ENCODE results near the gene MBD3L2B.

The MBD3L2B gene

DNA sequence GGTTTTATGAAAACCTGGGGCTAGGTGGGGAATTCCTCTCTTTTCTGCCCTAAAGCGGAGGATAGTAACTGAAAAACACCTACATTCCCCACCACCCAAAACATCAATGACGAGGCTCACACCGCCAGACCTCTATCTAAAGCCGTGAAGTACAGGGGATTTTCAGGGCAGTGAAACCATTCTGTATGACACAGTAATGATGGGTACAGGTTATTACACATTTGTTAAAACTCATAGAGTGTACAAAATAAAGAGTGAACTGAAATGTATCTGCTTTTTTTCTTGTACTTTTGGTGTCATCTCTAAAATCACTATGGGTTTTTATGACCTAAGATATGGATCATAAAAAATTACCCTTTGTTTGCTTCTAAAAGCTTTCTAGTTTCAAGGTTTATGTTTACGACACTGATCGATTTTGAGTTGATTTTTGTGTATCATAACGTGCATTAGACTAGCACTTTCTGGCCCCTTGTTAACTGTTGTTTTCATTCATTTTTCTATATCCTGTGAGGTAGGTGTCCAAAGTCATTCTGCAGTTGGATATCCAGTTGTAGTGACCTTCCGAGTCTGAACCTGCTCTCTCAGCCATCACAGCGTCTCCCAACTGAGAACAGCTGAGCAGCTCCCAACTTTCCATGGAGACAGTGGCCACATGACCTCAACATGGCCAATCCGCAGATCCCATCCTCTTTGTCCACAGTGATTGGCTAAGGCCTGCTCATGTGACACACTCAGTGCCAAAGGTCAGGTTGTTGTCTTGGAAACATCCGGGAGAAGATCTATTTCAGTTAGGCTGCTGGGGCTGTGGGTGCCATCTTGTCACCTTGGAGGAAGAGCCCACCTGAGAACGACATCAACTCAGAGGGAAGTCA, 10.3 kb downstream of the MBD3L2B start:
- DNase-seq: no peak

DNA sequence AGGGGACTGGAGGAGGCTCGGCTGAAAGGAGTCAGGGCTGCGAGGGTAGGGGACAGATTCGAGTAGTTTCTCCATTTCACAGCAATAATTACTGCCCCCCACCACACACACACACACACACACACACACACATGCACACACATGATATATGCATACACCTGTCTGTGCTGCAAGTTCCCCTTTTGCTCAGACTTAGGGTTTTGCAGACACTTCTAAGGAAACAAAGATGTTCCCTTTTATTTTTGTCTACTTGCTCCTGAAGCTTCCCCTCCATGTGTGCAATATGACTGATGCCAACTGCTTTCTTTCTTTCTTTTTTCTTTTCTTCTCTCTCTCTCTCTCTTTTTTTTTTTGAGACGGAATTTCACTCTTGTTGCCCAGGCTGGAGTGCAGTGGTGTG, 13.4 kb downstream of the MBD3L2B start:
- DNase-seq: no peak

DNA sequence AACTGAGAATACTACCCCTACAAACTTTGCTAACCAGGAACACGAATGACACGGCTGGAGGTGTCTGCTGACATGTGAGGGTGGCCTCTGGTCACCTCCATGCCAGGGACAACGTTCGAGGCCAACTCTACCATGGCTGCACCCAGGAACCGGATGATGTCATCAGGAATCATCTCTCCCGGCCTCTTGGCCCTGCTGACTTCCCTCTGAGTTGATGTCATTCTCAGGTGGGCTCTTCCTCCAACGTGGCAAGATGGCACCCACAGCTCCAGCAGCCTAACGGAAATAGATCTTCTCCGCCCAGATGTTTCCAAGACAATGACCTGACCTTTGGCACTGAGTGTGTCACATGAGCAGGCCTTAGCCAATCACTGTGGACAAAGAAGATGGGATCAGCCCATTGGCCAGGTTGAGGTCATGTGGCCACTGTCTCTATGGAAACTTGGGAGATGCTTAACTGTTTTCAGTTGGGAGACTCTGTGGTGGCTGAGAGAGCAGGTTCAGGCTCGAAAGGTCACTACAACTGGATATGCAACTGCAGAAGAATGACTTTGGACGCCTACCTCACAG, 15.0 kb downstream of the MBD3L2B start:
- DNase-seq: no peak

DNA sequence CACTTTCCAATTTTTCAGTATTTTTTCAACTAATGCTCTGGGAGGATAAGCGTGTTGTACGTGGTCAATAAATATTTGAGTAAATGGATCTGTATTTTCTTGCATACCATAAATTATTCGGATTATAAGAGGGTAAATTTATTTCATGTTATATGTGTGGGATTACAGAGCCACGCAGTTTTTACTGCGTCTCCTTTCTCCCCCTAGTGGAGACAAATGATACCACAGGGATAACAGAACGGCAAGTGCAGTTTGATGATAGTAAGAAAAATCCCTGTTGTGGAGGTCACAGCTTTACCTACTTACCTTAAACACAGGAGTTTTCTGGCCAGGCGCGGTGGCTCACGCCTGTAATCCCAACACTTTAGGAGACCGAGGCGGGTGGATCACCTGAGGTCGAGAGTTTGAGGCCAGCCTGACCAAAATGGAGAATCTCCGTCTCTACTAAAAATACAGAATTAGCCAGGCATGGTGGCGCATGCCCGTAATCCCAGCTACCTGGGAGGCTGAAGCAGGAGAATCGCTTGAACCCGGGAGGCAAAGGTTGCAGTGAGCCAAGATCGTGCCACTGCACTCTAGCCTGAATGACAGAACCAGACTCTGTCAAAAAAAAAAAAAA, 16.8 kb downstream of the MBD3L2B start:
- no peak for DNase-seq

DNA sequence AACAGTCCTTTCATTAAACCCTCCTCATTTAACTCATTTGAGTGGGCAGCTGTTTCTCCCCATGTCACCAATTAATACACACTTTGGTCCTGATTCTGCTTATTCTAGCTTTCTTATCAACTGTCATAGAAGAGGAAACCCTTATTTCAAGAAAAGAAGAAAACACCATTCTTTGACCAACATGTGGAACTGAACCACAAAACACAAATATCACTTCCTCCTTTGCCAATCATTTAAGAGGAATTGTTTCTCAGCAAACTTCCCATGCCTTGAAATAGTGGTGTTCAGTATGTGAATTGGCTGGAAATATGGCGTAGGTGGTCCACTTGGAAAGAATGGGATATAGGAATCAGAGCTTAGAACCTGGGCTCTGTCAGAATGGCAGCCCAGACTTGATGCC, 20.4 kb downstream of the MBD3L2B start:
- DNase-seq: no peak

DNA sequence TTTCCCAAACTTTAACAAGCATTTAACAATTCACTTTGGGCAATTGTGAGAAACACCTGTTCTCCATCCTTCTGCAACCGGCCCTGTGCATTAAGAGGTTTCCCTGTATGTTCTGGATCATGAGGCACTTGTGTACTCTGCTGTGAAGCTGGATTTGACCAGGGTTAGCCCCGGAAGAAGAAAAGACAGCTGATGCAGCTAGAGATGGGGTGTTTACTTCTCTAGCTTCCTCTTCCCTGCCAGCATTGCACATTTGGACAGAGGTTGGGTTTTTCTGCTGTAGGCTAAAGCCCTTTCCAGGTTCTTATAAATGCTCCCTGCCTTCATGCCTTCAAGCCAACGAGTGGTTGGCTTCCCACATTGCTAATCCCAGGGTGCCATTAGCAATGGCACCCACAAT, 20.9 kb downstream of the MBD3L2B start:
- DNase-seq: no peak

DNA sequence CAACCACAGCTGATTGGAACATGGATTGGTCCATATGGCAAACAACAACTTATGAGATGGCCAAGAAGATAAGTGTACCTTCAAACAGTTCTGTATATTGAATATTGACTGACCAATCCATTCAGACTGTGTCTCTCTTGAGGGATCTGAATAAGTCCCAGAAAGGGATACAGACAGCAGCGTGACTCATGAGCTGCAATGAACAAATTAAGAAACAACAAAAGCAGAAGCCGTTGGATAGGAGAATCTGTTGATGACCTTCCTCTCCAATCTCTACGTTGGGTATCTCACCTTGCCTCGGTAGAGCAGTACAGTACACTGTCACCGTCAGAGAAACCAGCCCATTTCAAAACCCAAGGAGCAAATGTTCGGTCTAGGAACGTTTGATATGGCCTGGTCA, 21.3 kb downstream of the MBD3L2B start:
- no peak for DNase-seq

DNA sequence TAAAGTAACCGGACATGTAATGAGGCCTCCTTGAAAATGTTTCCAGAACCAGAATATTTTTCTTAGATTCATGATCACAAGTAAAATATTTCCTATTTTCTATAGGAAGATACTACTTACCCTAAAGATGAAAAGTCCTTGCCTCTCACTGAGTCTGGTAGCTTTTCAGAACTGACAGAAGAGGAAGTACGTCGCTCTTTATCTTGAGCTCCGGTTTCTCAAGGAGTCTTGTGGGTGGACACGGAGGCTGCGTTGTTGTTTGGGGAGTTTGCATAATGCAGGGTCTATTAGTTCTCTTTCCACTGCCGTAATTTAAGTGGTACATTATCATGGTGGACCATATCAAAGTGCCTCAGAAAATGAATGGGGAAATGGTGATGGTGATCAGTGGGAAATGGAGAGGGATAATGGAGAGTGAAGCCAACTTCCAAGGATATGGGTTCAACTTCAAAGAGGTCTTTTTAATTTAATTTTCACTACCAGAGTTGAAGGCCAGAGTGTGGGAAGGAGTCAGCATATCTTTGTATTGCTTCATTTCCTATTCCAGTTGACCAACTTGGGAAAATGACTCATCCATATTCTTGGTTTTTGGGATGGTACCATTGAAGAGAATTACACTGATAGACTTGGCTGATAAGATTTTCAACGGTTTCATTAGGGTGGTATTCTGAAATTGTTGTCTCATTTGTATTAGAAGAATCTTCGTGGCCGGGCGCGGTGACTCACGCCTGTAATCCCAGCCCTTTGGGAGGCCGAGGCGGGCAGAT, 23.4 kb downstream of the MBD3L2B start:
- DNase-seq: no peak

DNA sequence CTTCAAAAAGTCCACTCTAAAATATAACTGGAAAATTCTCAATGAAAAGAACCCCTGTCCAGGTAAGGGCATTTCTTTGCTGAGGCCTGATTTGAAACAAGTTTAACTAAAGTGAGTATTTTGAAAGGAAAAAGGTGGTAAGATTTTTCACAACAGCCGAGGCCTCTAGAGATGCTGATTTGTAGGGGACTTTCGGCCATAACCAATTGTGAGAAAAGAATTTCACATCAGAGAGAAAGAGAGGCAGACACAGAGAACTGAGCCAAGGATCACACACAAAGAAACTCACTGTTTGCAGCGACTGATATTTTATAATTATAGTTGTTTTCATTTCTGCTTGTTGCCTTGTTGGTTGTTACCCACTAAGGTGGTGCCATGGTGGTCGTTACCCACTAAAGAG, 24.4 kb downstream of the MBD3L2B start:
- no peak for DNase-seq

DNA sequence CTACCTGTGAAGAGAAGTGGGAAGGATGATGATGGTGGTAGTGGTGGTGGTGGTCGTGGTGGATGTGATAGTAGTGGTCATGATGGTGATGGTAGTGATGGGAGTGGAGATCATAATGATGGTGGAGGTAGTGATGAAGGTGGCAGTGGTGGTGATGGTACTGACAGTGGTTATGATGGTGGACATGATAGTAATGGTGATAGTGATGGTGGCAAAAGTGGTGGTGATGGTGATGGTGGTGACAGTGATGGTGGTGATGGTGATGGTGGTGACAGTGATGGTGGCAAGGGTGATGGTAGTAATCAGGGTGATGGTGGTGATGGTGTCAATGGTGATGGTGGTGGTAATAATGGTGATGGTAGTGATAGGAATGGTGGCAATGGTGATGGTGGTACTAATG, 26.2 kb downstream of the MBD3L2B start:
- DNase-seq: no peak

DNA sequence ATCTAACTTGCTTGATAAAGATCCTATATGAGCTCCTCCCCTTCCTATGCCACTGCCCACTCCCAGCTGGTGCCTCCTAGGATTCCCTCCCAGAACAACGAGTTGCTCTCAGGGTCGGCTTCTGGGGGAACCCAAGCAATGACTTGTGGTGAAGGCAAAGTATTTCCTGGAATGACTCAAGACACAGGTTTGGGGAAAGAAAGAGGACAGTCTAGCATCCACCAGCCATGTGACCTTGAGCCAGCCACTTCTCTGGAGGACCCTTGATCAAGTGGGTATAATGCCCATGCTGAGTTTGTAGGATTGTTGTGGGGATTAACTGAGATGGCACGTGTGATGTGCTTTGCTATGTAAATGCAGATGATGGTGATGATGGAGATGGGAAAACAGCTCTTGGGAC, 33.0 kb downstream of the MBD3L2B start:
- no peak for DNase-seq

DNA sequence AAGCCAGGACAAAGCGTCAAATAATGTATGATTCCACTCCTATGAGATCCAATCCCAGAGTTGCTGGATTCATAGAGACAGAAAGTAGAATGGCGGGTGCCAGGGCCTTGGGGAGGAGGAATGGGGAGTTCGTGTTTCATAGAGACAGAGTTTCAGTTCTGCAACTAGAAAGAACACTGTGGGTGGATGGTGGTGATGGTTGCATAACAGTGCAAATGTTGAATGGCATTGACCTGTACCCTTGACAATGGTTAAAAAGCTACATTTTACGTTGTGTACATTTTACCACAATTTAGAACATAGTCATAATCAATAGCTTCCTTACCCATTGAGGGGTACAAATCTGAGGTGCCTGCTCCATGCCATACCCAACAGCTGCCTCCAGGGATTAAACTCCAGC, 33.4 kb downstream of the MBD3L2B start:
- DNase-seq: no peak

DNA sequence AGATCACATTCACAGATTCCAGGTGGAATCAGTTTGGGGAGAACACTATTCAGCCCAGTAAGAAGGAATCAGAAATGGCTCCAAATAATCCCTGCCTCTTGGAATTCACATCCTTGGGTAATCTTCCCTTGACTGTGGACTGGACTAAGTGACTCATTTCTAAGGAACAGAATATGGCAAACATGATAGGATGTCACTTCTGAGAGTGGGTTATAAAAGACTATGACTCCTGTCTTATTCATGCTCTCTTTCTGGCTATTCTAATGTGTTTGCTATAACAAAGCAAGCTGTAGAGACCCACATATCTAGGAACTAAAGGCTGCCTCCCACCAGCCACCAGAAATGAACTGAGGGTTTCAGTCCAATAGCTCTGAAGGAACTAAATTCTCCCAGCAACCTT, 37.8 kb downstream of the MBD3L2B start:
- no peak for DNase-seq

DNA sequence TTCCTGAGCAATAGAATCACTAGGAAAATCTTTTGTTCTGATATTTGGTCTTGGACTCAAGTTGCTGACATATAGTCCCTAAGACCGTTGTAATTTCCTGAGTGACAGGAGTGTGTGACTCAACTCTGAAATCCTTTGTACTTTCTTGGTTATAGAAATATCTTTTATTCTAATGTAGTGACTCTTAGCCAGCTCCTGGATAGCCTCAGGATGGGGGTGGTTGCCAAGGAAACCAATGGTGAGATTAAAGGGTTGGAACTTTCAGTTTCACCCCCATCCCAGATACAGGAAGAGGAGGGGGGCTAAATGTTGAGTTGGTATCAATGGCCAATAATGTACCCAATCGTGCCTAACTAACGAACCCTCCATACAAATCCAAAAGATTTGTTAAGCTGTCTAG, 41.8 kb downstream of the MBD3L2B start:
- DNase-seq: no peak

DNA sequence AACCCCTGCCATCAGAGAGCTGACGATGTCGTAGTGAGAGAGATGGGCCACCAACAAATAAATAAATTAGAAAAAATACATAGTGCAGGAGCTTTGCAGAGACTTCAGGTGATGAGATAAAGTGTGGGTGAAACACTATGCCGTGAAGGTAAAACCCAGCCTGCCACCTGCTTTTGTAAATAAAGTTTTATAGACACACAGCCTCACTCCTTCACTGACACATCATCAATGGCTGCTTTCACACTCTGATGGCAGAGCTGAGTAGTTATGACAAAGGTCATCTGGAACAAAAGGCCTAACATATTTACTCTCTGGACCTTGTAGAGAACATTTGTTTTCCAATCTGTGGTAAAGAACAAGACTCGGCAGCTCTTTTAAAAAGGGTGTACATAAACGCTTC, 45.0 kb downstream of the MBD3L2B start:
- DNase-seq: no peak

DNA sequence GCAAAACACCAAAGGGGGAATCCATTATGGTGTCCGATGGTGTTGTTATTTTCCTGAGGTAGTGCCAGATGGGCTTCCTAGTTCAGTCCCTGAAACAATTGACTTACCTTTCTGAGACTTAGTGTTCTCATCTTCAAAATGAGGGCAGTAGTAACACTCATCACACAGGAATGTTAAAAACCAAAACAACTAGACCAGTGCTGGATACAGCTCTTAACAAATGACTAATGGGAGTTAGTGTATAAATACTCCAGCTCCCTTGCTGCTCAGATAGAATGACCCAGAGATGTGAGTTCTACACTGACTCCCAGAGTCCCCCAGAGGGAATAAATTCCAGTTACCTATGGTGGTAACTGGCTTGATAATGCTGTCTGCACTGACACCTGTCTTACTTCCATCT, 49.9 kb downstream of the MBD3L2B start:
- DNase-seq: no peak

DNA sequence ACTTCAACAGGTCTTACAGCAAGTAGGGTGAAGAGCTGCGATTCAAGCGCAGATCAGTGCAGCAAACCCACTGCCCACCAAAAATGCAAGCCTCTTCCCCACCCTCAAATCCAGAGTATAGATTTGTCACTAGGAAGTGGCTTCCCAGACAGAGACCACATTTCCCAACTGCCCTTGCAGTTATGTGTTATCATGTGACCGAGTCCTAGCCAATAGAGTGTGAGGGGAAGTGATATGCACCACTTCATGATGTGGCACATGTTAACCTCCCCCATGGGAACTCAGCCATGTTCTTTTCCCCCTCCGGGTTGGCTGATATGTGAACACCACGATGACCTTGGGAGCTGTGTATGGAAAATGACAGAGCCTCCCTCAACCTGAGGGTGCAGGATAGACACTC, 50.8 kb downstream of the MBD3L2B start:
- no peak for DNase-seq

DNA sequence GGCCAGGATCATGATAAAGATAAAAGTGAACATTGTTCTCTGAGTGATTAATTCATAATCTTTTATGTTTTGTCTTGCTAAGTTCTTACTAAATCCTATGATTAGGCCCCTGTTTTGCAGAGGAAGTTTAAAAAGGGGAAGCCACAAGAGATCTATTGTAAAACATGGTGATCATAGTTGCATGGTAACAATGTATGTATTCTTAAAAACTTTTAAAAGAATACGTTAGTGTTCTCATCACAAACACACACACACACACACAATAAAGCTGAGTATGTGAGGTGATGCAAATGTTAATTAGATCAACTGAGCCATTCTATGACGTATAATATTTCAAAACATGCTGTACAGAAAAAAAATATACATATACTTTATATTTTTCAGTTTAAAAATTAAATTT, 51.2 kb downstream of the MBD3L2B start:
- DNase-seq: no peak

DNA sequence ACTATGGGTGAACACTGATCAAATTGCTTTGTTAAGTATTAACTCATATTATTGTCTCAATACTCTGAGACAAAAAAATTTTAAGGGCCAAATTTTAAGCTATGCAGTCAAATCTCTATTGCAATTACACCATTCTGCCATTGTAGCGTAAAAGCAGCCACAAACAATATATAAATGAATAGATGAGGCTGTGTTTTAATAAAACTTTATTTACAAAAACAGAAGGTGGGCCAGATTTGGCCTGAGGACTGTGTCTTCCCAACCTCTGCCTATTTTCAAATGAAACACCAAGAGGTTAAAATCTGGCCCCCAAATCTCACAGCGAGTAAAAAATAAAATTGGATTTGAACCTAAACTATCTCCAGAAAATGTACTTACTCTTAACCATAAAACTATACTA, 51.7 kb downstream of the MBD3L2B start:
- no peak for DNase-seq

Measured in NCI-H1092 treated with DMSO at 0.1 percent for 48 hours (cell line).